ENCODE data around the gene RANBP17. TPM values are rescaled to one million over a fixed set of nuclear protein-coding genes. Genes with fewer than 3 reads are reported as not detected.

Gene RANBP17
- total RNA-seq, 1 experiment from 2014 or later: 19.0 TPM

DNA sequence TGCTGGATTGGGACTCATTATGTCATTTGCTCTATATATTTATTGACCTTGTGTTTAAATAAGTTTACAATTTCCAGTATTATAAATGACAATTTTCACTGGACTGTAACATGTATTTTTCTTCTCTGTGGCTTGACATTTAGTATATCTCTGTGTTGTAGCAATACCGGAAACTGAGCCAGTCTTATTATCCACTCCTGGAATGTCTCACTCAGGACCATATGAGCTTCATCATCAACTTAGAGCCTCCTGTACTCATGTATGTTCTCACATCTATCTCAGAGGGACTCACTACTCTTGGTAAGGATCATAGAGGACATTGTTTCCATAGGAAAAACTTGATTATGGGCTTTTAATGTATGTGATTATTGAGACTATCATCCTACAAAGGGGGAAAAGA is 380.7 kb downstream of the RANBP17 start:
- no peaks in the 10 kb centered on the region for H3K9me3 Mint-ChIP-seq (ENCODE audit: unreplicated experiment)
- BruUV-seq (replicated peaks): no TSS peak
- CTCF ChIA-PET: interaction anchor here (1.0 kb wide), 2 partner anchors 49 to 95 kb away, joined by 3 to 4 read pairs; no protein-coding TSS in a partner anchor

GRCh38 chr5:171246231-171246630 is 384.4 kb downstream of the RANBP17 start:
- CTCF ChIA-PET: interaction anchor here (1.2 to 2.2 kb wide), 3 partner anchors 9 to 95 kb away, joined by 3 to 7 read pairs (median 3); no protein-coding TSS in a partner anchor
- H3K9me3 Mint-ChIP-seq (ENCODE audit: unreplicated experiment): peaks cover 9% of the 10 kb centered on the region
- no peaks in the 10 kb centered on the region for H3K4me1 Mint-ChIP-seq (ENCODE audit: insufficient read depth, unreplicated experiment)
- DNase-seq (ENCODE audit: unreplicated experiment): no peak
- H3K27ac Mint-ChIP-seq (ENCODE audit: low read depth, unreplicated experiment): no peak overlapping the region
- TF ChIP-seq, protein P1, sequence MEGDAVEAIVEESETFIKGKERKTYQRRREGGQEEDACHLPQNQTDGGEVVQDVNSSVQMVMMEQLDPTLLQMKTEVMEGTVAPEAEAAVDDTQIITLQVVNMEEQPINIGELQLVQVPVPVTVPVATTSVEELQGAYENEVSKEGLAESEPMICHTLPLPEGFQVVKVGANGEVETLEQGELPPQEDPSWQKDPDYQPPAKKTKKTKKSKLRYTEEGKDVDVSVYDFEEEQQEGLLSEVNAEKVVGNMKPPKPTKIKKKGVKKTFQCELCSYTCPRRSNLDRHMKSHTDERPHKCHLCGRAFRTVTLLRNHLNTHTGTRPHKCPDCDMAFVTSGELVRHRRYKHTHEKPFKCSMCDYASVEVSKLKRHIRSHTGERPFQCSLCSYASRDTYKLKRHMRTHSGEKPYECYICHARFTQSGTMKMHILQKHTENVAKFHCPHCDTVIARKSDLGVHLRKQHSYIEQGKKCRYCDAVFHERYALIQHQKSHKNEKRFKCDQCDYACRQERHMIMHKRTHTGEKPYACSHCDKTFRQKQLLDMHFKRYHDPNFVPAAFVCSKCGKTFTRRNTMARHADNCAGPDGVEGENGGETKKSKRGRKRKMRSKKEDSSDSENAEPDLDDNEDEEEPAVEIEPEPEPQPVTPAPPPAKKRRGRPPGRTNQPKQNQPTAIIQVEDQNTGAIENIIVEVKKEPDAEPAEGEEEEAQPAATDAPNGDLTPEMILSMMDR (IDR thresholded peaks at IDR 0.05; ENCODE audit: unreplicated experiment): no peak
- H3K4me3 Mint-ChIP-seq (ENCODE audit: unreplicated experiment): no peak overlapping the region
- H3K36me3 Mint-ChIP-seq (ENCODE audit: insufficient read depth, unreplicated experiment): peaks cover 17% of the 10 kb centered on the region
- POLR2A ChIA-PET: no interaction called here
- no TSS peak for BruUV-seq (replicated peaks)
- H3K27me3 Mint-ChIP-seq (ENCODE audit: insufficient read depth, unreplicated experiment): no peaks in the 10 kb centered on the region
- intact Hi-C loops (cut with micrococcal nuclease): no loop called here

More for the DNA sequence above, 380.7 kb downstream of the RANBP17 start:
- POLR2A ChIA-PET: no interaction called here
- H3K36me3 Mint-ChIP-seq (ENCODE audit: insufficient read depth, unreplicated experiment): peaks cover 11% of the 10 kb centered on the region
- no peak overlapping the region for H3K27ac Mint-ChIP-seq (ENCODE audit: low read depth, unreplicated experiment)
- intact Hi-C loops (cut with micrococcal nuclease): no loop called here
- H3K4me3 Mint-ChIP-seq (ENCODE audit: unreplicated experiment): no peak overlapping the region
- H3K27me3 Mint-ChIP-seq (ENCODE audit: insufficient read depth, unreplicated experiment): no peaks in the 10 kb centered on the region
- no peak for DNase-seq (ENCODE audit: unreplicated experiment)
- TF ChIP-seq, protein P1 (IDR thresholded peaks at IDR 0.05; ENCODE audit: unreplicated experiment): no peak
- H3K4me1 Mint-ChIP-seq (ENCODE audit: insufficient read depth, unreplicated experiment): no peaks in the 10 kb centered on the region

DNA sequence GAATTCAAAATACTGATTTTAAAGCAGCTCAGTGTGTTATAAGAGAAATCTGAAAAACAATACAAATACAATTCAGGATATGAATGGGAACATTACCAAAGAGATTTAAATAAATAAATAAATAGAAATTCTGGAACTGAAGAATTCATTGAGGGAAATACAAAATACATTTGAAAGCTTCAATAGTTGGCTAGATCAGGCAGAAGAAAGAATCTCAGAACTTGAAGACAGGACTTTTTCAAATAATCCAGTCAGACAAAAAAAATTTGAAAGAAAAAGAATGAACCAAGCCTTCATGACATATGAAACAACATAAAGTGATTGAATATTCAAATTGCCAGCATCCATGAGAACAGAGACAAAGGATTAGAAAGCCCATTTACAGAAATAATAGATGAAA is 387.6 kb downstream of the RANBP17 start:
- intact Hi-C loops (cut with micrococcal nuclease): no loop called here
- H3K27ac Mint-ChIP-seq (ENCODE audit: low read depth, unreplicated experiment): no peak overlapping the region
- no peaks in the 10 kb centered on the region for H3K4me1 Mint-ChIP-seq (ENCODE audit: insufficient read depth, unreplicated experiment)
- CTCF ChIA-PET: no interaction called here
- no peak for DNase-seq (ENCODE audit: unreplicated experiment)
- peaks cover 9% of the 10 kb centered on the region for H3K9me3 Mint-ChIP-seq (ENCODE audit: unreplicated experiment)
- H3K36me3 Mint-ChIP-seq (ENCODE audit: insufficient read depth, unreplicated experiment): peaks cover 11% of the 10 kb centered on the region
- TF ChIP-seq, protein P1 (IDR thresholded peaks at IDR 0.05; ENCODE audit: unreplicated experiment): no peak
- no peaks in the 10 kb centered on the region for H3K27me3 Mint-ChIP-seq (ENCODE audit: insufficient read depth, unreplicated experiment)
- POLR2A ChIA-PET: no interaction called here
- no TSS peak for BruUV-seq (replicated peaks)
- H3K4me3 Mint-ChIP-seq (ENCODE audit: unreplicated experiment): no peak overlapping the region

GRCh38 chr5:171250738-171251137 is 388.9 kb downstream of the RANBP17 start:
- ChIA-PET CTCF (interaction anchor here (0.6 to 0.8 kb wide), 2 partner anchors 11 to 507 kb away, joined by 3 to 4 read pairs; no protein-coding TSS in a partner anchor), POLR2A (no interaction called here)
- intact Hi-C loops (cut with micrococcal nuclease): no loop called here
- TF ChIP-seq, protein P1 (IDR thresholded peaks at IDR 0.05; ENCODE audit: unreplicated experiment): no peak
- no TSS peak for BruUV-seq (replicated peaks)
- DNase-seq (ENCODE audit: unreplicated experiment): no peak
- Mint-ChIP-seq H3K4me1 (ENCODE audit: insufficient read depth, unreplicated experiment) (no peaks in the 10 kb centered on the region), H3K27me3 (ENCODE audit: insufficient read depth, unreplicated experiment) (no peaks in the 10 kb centered on the region), H3K4me3 (ENCODE audit: unreplicated experiment) (no peak overlapping the region), H3K27ac (ENCODE audit: low read depth, unreplicated experiment) (no peak overlapping the region), H3K9me3 (ENCODE audit: unreplicated experiment) (peaks cover 9% of the 10 kb centered on the region), H3K36me3 (ENCODE audit: insufficient read depth, unreplicated experiment) (peaks cover 6% of the 10 kb centered on the region)
